IMR-90 (cell line): Measurements from ENCODE around the gene THSD7B.

ENCODE experiments used
- CEBPB ChIP-seq: IDR thresholded peaks from 2 replicates; pipeline ENCODE4 v1.6.1; 2012; ENCODE audit warnings: low read depth, low read length, improper control_type of control experiment
- RCOR1 ChIP-seq: IDR thresholded peaks from 2 replicates; pipeline ENCODE4 v1.6.1; 2012; ENCODE audit warnings: mild to moderate bottlenecking, low read length, improper control_type of control experiment; ENCODE audit not compliant: insufficient replicate concordance
- SMC3 ChIP-seq: fragments of 150-350 bp; IDR thresholded peaks from 2 replicates; pipeline ENCODE4 v1.6.1; 2016; ENCODE audit warnings: low read depth, mild to moderate bottlenecking, antibody characterized with exemption, low read length, moderate library complexity
- USF2 ChIP-seq: fragments of 150-350 bp; IDR thresholded peaks from 2 replicates; pipeline ENCODE4 v1.6.1; 2017; ENCODE audit warnings: mild to moderate bottlenecking, antibody characterized with exemption, low read length, low read depth

DNA sequence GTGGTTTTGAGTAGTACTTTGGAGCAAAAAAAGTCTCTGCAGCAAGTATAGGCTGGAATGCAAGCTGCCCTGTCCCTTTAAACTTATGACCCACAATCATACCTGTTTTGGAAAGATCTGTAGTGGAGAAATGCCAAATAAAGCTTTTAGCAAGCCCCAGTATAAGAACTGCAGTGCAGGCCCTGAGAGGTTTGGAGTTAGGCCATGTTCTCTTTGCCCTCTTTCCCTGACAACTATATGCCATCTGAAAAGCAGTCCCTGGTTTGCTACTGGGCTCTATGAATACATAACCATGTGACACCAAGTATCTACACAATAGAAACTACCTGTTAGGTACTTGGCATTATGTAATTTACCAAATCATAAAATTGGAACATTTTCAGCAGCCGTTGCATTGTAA, 931.6 kb downstream of the THSD7B start:
- TF ChIP-seq CEBPB (no peak), RCOR1 (no peak), SMC3 (no peak), USF2 (no peak)
